Islet precursor cell (in vitro differentiated cells): ENCODE data around the gene MLLT11.
"Not testable (repeated sequence)": the region's sequence is repeated elsewhere in the genome, so short reads cannot be mapped to it uniquely, and the experiment has no call there.

Experiments
- DNase-seq: peaks from one replicate; pipeline ENCODE4 v3.0.0-alpha.2; 2018

The MLLT11 gene

DNA sequence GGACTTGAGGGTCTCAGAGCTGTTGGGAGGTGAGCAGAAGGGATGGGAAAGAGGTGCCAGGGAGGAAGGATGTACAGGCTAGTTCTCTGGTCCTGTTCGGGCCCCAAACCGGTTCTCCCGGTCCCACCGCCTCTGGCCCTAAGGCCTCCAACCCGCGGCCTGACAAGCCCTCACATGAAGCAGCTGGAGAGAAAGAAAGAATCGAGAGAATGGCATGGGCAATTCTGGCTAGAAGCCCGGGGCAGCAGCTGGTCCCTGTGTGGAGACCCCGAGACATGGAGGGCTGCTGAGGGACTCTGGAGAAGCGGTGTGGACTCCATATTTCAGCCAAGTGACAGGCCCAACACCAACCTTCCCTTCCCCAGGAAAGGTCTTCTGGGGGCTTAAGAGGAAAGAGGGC is 1.5 kb upstream of the MLLT11 start:
- DNase-seq = peak; percentile 88

- DNase-seq = peak; percentile 90
Measured at GRCh38 chr1:151059109-151060006, 839 bp upstream of the MLLT11 start, which contains the start of gene CDC42SE1. Gene CDC42SE1 (minus strand): TSS chr1:151059622. CDS start chr1:151055730, 3,892 bp downstream.

- no peak for DNase-seq
Measured at GRCh38 chr1:151060657-151061421, 642 bp downstream of the MLLT11 start.

GRCh38 chr1:151061704-151062103 is 1.5 kb downstream of the MLLT11 start:
- DNase-seq = no peak

GRCh38 chr1:151062741-151063371 is 2.7 kb downstream of the MLLT11 start:
- DNase-seq = no peak

GRCh38 chr1:151065089-151065645 is 5.0 kb downstream of the MLLT11 start:
- no peak for DNase-seq

DNA sequence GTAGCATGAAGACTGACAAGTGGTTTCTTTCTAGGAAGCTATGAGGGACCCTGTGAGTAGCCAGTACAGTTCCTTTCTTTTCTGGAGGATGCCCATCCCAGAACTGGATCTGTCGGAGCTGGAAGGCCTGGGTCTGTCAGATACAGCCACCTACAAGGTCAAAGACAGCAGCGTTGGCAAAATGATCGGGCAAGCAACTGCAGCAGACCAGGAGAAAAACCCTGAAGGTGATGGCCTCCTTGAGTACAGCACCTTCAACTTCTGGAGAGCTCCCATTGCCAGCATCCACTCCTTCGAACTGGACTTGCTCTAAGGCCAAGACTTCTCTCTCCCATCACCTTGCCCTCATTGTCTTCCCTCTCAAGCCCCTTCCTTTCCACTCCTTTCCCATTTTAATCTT is 7.0 kb downstream of the MLLT11 start:
- DNase-seq = no peak

DNA sequence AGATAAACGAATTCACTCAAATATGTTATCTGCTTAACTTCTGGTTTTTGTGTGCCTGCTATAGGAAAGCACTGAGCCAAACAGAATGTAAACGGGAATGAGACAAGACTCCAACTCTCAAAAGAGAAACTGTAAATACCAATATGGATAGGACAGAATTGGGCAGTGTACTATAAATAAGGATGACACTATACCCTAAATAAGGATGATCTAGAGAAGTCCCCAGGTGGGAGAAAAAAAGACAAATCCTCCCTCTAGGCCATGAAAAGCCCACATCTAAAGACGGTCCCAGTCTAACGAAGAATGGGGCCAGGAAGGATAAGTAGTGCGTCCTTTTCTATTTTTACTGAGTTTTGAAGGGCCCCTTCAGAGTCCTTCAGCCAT is 8.9 kb downstream of the MLLT11 start:
- DNase-seq = no peak

DNA sequence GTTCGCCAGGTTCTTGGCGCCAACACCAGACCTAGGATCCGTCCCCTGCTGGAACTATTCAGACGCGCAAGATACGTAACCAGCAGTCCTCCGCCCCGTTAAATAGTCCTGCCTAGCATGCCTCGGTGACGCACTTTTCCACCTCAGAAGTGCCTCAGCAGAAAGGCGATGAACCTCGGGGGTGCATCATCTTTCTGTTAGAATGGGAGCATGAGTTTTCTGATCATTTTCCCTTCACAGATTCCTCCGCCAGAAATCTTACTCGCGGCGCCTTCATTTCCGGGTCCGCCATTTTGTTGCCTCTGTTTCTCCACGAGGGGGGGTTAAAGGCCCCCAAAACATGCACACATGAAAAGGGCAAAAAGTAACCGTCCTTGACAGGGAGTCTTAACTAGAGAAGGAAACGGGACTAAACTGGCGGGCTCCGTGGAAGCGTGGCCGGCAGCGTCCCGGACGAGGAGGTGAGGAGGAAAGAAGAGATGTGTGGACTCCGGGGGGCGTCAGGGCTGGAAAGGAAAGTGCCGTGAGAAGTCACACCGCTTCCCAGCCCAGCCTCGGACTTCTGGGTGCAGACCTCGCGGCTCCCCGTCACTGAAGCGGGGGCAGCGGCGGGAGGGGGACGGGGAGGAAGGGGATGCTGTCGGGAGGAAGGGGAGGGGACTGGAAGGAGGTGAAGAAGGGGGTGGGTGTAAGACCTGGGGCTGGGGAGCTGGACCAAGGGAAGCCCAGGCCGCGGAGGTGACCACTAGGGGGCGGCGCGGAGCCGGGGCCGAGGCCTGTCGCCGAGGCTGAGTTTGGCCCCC is 10.5 kb downstream of the MLLT11 start, which contains the start of gene GABPB2:
Gene GABPB2, plus strand, starts transcription at position 288 of the 803 bp plus-strand sequence. CDS start 17,429 bp downstream, outside the sequence.
- DNase-seq = peak; percentile 94

DNA sequence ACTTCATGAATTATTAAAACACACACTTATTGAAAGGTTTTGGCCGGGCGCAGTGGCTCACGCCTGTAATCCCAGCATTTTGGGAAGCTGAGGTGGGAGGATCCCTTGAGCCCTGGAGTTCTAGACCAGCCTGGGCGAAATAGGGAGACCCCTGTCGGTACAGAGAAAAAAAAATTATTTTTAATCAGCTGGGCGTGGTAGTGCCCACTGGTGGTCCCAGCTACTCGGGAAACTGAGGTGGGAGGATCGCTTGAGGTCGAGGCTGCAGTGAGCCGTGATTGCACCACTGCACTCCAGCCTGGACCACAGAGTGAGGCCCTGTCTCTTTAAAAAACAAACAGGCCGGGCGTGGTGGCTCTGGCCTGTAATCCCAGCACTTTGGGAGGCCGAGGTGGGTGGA is 12.0 kb downstream of the MLLT11 start:
- DNase-seq = peak; percentile 32

DNA sequence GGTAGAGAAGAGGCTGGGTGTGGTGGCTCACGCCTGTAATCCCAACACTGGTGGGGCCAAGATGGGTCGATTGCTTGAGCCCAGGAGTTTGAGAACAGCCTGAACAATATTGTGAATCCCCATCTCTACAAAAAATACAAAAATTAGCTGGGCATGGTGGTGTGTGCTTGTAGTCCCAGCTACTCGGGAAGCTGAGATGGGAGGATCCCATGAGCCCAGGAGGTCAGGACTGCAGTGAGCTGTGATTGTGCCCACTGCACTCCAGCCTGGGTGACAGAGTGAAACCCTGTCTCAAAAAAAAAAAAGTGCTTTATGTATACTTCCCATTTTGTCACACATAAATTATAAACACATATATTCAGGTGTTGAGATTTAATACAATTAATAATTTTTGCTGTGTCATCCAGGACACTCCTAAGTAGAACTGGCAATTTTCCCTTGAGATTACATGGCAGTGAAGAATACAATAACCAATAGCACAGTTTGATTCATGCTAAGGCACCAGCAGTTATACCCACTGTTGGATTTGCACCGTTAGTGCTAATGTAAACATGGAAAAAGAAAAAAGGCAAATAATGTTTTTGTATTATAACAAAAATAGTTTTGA is 25.9 kb downstream of the MLLT11 start:
- DNase-seq = no peak

DNA sequence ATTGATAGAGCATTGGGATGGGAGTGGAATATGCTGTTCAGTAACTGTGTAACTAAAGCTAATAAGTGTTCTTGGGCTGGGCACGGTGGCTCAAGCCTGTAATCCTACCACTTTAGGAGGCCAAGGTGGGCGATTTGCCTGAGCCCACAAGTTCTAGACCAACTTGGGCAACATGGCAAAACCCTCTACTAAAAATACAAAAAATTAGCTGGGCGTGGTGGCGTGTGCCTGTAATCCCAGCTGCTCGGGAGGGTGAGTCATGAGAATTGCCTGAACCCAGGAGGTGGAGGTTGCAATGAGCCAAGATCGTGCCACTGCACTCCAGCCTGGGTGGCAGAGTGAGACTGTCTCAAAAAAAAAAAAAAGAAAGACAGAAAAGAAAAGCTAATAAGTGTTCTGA is 37.2 kb downstream of the MLLT11 start:
- not testable (repeated sequence) for DNase-seq

DNA sequence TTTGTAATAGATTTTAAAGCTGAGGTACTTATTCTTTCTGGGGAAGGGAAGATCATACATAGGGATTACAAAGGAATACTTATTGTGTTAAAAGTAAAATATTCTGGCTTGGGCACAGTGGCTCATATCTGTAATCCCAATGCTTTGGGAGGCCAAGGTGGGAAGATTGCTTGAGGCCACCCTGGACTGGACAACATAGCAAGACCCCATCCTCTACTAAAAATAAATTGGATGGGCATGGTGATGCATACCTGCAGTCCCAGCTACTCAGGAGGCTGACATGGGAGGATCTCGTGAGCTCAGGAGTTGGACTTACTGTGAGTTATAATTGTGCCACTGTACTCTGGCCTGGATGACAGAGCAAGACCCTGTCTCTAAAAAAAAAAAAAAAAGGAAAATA is 37.9 kb downstream of the MLLT11 start:
- DNase-seq = no peak

- no peak for DNase-seq
Measured at GRCh38 chr1:151104630-151105029, 44.4 kb downstream of the MLLT11 start.

GRCh38 chr1:151106894-151107293 is 46.7 kb downstream of the MLLT11 start:
- no peak for DNase-seq

DNA sequence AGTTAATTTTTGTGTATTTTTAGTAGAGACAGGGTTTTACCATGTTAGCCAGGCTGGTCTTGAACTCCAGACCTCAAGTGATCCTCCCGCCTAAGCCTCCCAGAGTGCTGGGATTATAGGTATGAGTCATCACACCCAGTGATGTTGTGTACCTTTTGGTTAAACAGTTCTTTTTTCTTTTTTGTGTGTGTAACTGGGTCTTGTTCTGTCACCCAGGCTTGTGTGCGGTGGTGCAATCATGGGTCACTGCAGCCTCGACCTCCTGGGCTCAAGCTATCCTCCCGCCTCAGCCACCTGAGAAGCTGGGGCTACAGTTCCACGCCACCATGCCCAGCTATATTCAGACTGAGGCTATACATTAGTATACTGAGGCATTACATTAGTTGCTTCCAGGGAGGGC is 48.1 kb downstream of the MLLT11 start:
- DNase-seq = no peak

DNA sequence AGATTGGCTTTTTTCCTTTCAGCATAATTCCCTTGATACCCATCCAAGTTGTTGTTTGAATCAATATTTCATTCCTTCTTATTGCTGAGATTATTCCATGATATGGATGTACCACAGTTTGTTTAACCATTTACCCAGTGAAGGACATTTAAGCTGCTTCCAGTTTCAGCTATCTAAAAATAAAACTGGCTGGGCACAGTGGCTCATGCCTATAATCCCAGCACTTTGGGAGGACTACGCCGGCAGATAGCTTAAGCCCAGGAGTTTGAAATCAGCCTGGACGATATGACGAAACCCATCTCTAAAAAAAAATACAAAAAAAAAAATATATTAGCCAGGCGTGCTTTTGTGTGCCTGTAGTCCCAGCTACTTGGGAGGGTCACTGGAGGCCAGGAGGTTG is 53.7 kb downstream of the MLLT11 start:
- no peak for DNase-seq
